ENCODE measurements around the gene RBM15. TPM values are rescaled to one million over a fixed set of nuclear protein-coding genes. Genes with fewer than 3 reads are reported as not detected.

The RBM15 gene
- total RNA-seq, 3 donors from 2014 or later (not counting 1 experiment from before 2014, with no cell fraction given) = 81.8 to 109 (median 87.0) TPM

DNA sequence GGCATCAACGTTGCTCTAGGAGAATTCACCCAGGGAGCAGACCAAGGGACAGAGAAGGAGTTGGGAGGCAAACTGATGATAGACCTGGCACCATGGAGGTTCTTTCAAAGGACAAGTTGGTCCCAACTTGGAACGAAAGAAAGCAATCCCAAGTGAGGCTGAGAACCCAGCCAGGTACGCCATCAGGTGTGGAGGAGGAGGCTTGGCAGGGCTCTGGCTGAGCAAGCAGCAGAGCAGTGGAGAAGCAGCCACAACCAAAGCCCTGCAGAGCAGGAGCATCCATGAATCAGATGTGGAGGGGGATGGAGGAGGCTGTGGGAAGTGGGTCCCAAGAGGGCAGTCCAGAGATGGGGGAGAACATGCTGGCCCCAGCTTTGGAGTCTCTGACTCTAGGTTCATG lies 36.3 kb upstream of the RBM15 start:
- Histone ChIP-seq H3K27me3 (ENCODE audit: control insufficient read depth, insufficient read depth, low read length) (no peaks in the 10 kb centered on the region), H3K36me3 (ENCODE audit: control insufficient read depth, insufficient read depth, low read length) (no peaks in the 10 kb centered on the region), H3K4me3 (ENCODE audit: low read length) (no peak overlapping the region), H3K4me1 (ENCODE audit: control insufficient read depth, insufficient read depth, low read length) (no peaks in the 10 kb centered on the region), H3K9me3 (ENCODE audit: control insufficient read depth, insufficient read depth, low read length) (no peaks in the 10 kb centered on the region), H3K27ac (ENCODE audit: low read length) (no peak overlapping the region)
- peaks cover 7% of the 10 kb centered on the region in 2 donors for H3K27me3 Mint-ChIP-seq (ENCODE audit: low read depth in 2 of 2)
- peaks cover 0 to 5% of the 10 kb centered on the region in 2 donors for H3K4me1 Mint-ChIP-seq
- ATAC-seq (no peak), DNase-seq (no peak)
- intact Hi-C loops (cut with micrococcal nuclease) = no loop called here
- no peak overlapping the region for H3K4me3 Mint-ChIP-seq
- no peaks in the 10 kb centered on the region for H3K9me3 Mint-ChIP-seq
- 90% methylated on average over 3 of the region's 3 CpGs for WGBS (ENCODE audit: insufficient coverage)
- no peak overlapping the region for H3K27ac Mint-ChIP-seq
- TF ChIP-seq, protein P1, sequence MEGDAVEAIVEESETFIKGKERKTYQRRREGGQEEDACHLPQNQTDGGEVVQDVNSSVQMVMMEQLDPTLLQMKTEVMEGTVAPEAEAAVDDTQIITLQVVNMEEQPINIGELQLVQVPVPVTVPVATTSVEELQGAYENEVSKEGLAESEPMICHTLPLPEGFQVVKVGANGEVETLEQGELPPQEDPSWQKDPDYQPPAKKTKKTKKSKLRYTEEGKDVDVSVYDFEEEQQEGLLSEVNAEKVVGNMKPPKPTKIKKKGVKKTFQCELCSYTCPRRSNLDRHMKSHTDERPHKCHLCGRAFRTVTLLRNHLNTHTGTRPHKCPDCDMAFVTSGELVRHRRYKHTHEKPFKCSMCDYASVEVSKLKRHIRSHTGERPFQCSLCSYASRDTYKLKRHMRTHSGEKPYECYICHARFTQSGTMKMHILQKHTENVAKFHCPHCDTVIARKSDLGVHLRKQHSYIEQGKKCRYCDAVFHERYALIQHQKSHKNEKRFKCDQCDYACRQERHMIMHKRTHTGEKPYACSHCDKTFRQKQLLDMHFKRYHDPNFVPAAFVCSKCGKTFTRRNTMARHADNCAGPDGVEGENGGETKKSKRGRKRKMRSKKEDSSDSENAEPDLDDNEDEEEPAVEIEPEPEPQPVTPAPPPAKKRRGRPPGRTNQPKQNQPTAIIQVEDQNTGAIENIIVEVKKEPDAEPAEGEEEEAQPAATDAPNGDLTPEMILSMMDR (IDR thresholded peaks at IDR 0.05) = no peak
- H3K36me3 Mint-ChIP-seq = no peaks in the 10 kb centered on the region

DNA sequence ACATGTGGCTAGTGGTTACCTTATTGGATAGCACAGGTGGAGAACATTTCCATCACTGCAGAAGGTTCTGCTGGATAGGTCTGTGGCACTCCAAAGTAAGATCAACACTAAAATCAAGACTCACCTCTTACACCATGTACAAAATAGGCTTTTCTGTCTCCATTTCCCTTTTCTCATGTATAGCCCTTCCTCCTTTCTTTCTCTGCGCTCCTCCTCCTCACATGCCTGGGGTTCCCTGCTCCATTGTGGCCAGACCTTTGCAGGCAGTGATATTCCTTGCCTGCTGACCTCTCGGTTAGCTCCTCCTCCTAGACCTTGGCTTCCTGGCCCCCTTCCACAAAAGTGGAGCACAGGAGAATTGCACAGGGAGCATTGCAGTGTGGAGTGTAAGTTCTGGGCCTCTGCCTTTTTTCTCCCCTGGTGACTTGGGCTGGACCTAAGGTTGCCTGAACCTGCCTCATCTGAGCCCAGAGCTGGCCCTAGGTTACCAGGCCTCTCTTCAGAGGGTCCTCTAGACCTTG lies 33.2 kb upstream of the RBM15 start:
- Histone ChIP-seq H3K27me3 (ENCODE audit: control insufficient read depth, insufficient read depth, low read length) (no peaks in the 10 kb centered on the region), H3K27ac (ENCODE audit: low read length) (no peak overlapping the region), H3K9me3 (ENCODE audit: control insufficient read depth, insufficient read depth, low read length) (no peaks in the 10 kb centered on the region), H3K36me3 (ENCODE audit: control insufficient read depth, insufficient read depth, low read length) (no peaks in the 10 kb centered on the region), H3K4me1 (ENCODE audit: control insufficient read depth, insufficient read depth, low read length) (no peaks in the 10 kb centered on the region), H3K4me3 (ENCODE audit: low read length) (no peak overlapping the region)
- DNase-seq = no peak
- 58% methylated on average over 2 of the region's 2 CpGs for WGBS (ENCODE audit: insufficient coverage)
- no peak overlapping the region for H3K4me3 Mint-ChIP-seq
- no peak for ATAC-seq
- H3K27ac Mint-ChIP-seq = no peak overlapping the region
- H3K36me3 Mint-ChIP-seq = no peaks in the 10 kb centered on the region
- H3K4me1 Mint-ChIP-seq = peaks cover 0 to 5% of the 10 kb centered on the region in 2 donors
- TF ChIP-seq, protein P1 (IDR thresholded peaks at IDR 0.05) = no peak
- peaks cover 7% of the 10 kb centered on the region in 2 donors for H3K27me3 Mint-ChIP-seq (ENCODE audit: low read depth in 2 of 2)
- intact Hi-C loops (cut with micrococcal nuclease) = no loop called here
- no peaks in the 10 kb centered on the region for H3K9me3 Mint-ChIP-seq

DNA sequence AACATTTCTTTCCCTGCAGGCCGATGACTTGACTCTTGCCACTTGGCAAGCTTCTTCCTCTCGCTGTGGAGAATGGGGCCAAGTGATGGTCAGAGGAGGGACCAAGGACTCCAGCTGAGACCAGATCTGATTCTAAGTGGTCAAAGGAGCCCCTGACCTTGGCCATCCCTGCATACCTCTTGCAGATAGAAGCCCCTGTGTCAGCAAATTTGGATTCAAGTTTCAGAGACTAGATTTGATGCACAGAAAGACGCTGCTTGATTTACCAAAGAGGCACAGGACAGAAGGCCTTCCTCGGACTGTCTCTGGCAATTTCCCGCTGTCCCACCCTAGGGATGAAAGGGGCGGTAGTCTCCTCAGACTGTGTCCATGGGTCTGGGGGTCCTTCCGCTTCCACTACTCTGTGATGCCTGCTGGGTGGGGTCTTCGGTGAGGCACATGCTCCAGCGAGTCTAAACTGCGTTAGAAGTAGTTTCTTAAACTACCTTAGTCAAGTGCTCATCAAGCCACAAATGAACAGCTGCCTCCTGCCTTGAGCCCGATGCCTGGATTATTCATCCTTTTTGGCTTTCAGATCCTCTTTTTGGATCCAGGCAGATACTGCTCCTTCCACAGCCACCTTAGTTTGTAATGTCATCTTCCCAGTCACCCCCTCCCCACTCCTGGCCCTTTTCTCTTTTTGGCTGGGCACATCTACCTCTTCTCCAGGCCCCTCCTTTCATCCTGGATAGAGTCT lies 31.8 kb upstream of the RBM15 start:
- Histone ChIP-seq H3K36me3 (ENCODE audit: control insufficient read depth, insufficient read depth, low read length) (no peaks in the 10 kb centered on the region), H3K27me3 (ENCODE audit: control insufficient read depth, insufficient read depth, low read length) (no peaks in the 10 kb centered on the region), H3K4me1 (ENCODE audit: control insufficient read depth, insufficient read depth, low read length) (peaks cover 1% of the 10 kb centered on the region), H3K4me3 (ENCODE audit: low read length) (no peak overlapping the region), H3K9me3 (ENCODE audit: control insufficient read depth, insufficient read depth, low read length) (no peaks in the 10 kb centered on the region), H3K27ac (ENCODE audit: low read length) (no peak overlapping the region)
- no peaks in the 10 kb centered on the region for H3K36me3 Mint-ChIP-seq
- peaks cover 5% of the 10 kb centered on the region in 2 donors for H3K27me3 Mint-ChIP-seq (ENCODE audit: low read depth in 2 of 2)
- H3K27ac Mint-ChIP-seq = no peak overlapping the region
- H3K4me3 Mint-ChIP-seq = no peak overlapping the region
- 86% methylated on average over 11 of the region's 11 CpGs for WGBS (ENCODE audit: insufficient coverage)
- no peak for ATAC-seq
- intact Hi-C loops (cut with micrococcal nuclease) = no loop called here
- peaks cover 0 to 5% of the 10 kb centered on the region in 2 donors for H3K4me1 Mint-ChIP-seq
- DNase-seq = no peak
- H3K9me3 Mint-ChIP-seq = no peaks in the 10 kb centered on the region
- TF ChIP-seq, protein P1 (IDR thresholded peaks at IDR 0.05) = no peak

All from natural killer cell (primary cell).